Small intestine (tissue), 7 donors: ENCODE data around the gene MAN2A1. TPM values are rescaled to one million over a fixed set of nuclear protein-coding genes. Genes with fewer than 3 reads are reported as not detected.

ENCODE experiments used
- DNase-seq, 2 donors: peaks; one replicate each; pipeline versions ENCODE4 v3.0.0 to v3.0.0-alpha.2; 2013
- FAIRE-seq: peaks from 2 replicates; lab custom pipeline; 2012; peaks lifted over from hg19 to GRCh38; lab: Jason Lieb, UNC
- H3K27ac ChIP-seq, 3 donors: one replicate each; pipeline ENCODE4 v1.5.1; 2013; ENCODE audit warnings: low read length in 2 of 3, mild to moderate bottlenecking in 2 of 3, control low read depth in 1 of 3, inconsistent platforms in 1 of 3, low read depth in 1 of 3, moderate library complexity in 1 of 3
- H3K27me3 ChIP-seq, 3 donors: one replicate each; pipeline ENCODE4 v1.6.1; 2013; ENCODE audit warnings: low read length in 3 of 3, inconsistent platforms in 1 of 3; ENCODE audit not compliant: control insufficient read depth in 3 of 3, insufficient read depth in 3 of 3
- H3K36me3 ChIP-seq, 3 donors: one replicate each; pipeline ENCODE4 v1.6.1; 2013; ENCODE audit warnings: low read length in 3 of 3, inconsistent platforms in 1 of 3, low read depth in 1 of 3, mild to moderate bottlenecking in 1 of 3, moderate library complexity in 1 of 3; ENCODE audit not compliant: control insufficient read depth in 3 of 3, insufficient read depth in 2 of 3
- H3K4me1 ChIP-seq, 3 donors: one replicate each; pipeline ENCODE4 v1.6.1; 2013; ENCODE audit warnings: low read length in 2 of 3, inconsistent platforms in 1 of 3, low read depth in 1 of 3, mild to moderate bottlenecking in 1 of 3, moderate library complexity in 1 of 3; ENCODE audit not compliant: control insufficient read depth in 3 of 3, insufficient read depth in 2 of 3
- H3K4me3 ChIP-seq, 3 donors: one replicate each; pipeline ENCODE4 v1.5.1; 2013; ENCODE audit warnings: low read length in 3 of 3, control low read depth in 1 of 3, inconsistent platforms in 1 of 3, low read depth in 1 of 3, mild to moderate bottlenecking in 1 of 3, moderate library complexity in 1 of 3
- H3K9me3 ChIP-seq, 2 donors: one replicate each; pipeline ENCODE4 v1.6.1; 2013; ENCODE audit warnings: low read depth in 1 of 2, low read length in 1 of 2; ENCODE audit not compliant: control insufficient read depth in 2 of 2, insufficient read depth in 1 of 2
- WGBS, 3 donors: extraction: QIAGEN DNeasy Blood & Tissue Kit; methylation state at CpG; one replicate each; pipeline ENCODE4 v1.1.7; 2013; 5-methylcytosine and 5-hydroxymethylcytosine counted together
- polyA plus RNA-seq, 4 donors: library from polyadenylated mRNA; stranded (reverse) in 3 of 4; unstranded in 1 of 4; fragments of 200-250 nt in 3 of 4; fragments of 120-200 nt in 1 of 4; gene quantifications; one replicate each; pipeline versions ENCODE4 v1.2.1 to v1.2.3, GENCODE V29; 2013
- donor health status: healthy with polysubstance abuse.
- donor health status: control.
- donor health status: control.
- donor health status: Bipolar disorder and iron deficiency.
- donor health status: healthy.

MAN2A1 gene
- polyA plus RNA-seq, 4 donors: 16.3 to 106 (median 21.7) TPM

DNA sequence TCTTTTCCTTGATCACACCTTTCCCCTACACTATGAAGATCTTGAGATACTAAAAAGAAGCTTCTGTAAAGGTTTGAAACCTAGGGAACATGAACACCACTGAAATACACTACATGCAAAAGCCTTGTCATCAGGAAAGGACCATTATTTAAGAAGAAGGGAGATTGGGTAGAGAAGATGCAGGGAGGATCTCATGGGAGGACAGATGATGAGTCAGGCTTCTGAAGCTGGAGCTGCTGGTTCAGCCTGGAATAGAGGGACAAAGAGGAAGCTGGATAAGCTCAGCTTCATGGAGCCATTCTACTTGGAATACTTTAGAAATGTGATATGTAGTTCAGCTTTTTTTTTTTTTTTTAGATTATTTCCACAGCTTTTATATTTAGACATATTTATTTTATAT lies 169.8 kb downstream of the MAN2A1 start:
- DNase-seq: no peak
- peaks cover 11 to 21% (median 19%) of the 10 kb centered on the region in 3 donors for H3K36me3 ChIP-seq

DNA sequence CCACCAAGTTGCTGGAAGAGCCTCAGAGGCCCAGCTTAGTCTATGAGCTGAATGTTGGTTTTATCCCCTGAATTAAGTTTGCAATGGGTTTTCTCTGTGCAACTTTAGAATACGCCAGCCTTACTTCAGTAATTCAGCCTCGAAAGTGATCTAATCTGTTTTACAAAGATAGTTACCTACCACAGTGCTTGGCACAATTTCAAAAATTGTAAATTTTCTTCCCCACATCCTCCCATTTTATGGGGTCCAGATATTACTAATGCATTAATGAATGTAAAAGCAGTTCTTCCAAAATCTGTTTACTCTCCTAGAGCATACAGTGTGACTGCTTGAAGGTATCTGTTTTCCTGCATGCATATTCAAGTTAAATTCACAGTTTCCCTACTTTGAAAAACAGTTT lies 172.6 kb downstream of the MAN2A1 start:
- no peak for DNase-seq
- FAIRE-seq: no peak
- H3K9me3 ChIP-seq: no peaks in the 10 kb centered on the region
- H3K27me3 ChIP-seq: no peaks in the 10 kb centered on the region
- no peak overlapping the region for H3K27ac ChIP-seq
- peaks cover 18 to 31% (median 30%) of the 10 kb centered on the region in 3 donors for H3K36me3 ChIP-seq
- H3K4me1 ChIP-seq: peaks cover 0 to 12% (median 0%) of the 10 kb centered on the region in 3 donors
- WGBS, 3 donors: 89 to 98% (median 94%) methylated on average over 2 of the region's 2 CpGs
- H3K4me3 ChIP-seq: no peak overlapping the region

More for the DNA sequence above, 169.8 kb downstream of the MAN2A1 start:
- Histone ChIP-seq H3K9me3 (no peaks in the 10 kb centered on the region), H3K27me3 (no peaks in the 10 kb centered on the region), H3K27ac (no peak overlapping the region), H3K4me1 (peaks cover 0 to 13% (median 0%) of the 10 kb centered on the region in 3 donors), H3K4me3 (no peak overlapping the region)
- no peak for FAIRE-seq

DNA sequence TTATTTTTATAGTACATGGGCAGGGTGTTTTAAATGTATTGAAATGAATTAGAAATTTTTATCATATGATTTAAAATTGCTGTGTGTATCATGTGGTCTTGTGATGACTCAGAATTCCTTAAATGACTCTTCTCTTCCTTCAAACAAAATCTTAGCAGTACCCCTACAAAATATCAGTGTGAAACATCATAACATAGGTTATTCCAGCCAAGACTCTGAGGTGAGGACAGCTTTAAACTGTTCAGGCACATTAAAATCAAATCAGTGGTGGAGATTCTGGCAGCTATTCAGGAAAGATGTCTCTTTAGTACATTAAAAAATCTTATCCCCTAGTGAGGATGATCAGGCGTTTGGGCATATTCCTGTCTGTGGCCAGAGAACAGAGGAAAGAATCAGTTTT lies 174.0 kb downstream of the MAN2A1 start:
- FAIRE-seq (no peak), DNase-seq (no peak)
- H3K27ac ChIP-seq: no peak overlapping the region
- no peak overlapping the region for H3K4me3 ChIP-seq
- H3K36me3 ChIP-seq: peaks cover 14 to 28% (median 23%) of the 10 kb centered on the region in 3 donors
- 79 to 96% (median 93%) methylated on average over 1 of the region's 1 CpG for WGBS, 3 donors
- H3K9me3 ChIP-seq: no peaks in the 10 kb centered on the region
- no peaks in the 10 kb centered on the region for H3K27me3 ChIP-seq
- H3K4me1 ChIP-seq: no peaks in the 10 kb centered on the region

DNA sequence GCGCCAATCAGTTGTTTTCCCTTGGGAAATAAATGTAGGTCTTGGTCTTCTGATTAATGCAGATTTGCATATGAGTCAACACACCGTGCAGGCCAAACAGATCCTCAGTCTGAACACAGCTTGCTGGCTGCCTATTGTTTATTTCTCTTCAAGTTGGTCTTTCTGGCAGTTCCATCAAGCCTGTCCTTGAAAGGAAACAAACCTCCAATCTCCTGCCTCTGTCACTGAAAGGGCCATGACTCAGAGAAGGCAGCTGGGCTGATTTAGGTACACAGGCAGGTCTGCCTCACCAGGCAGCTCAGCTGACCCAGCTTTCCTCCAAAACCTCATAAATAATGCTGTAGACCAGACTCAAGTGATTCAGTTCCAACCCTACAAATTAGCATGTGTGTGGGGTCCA lies 175.9 kb downstream of the MAN2A1 start:
- WGBS, 3 donors: 53 to 72% (median 58%) methylated on average over 2 of the region's 2 CpGs
- peak overlapping the region in 1 of 3 donors; percentile 5 for H3K27ac ChIP-seq
- H3K36me3 ChIP-seq: peaks cover 11 to 20% (median 18%) of the 10 kb centered on the region in 3 donors

DNA sequence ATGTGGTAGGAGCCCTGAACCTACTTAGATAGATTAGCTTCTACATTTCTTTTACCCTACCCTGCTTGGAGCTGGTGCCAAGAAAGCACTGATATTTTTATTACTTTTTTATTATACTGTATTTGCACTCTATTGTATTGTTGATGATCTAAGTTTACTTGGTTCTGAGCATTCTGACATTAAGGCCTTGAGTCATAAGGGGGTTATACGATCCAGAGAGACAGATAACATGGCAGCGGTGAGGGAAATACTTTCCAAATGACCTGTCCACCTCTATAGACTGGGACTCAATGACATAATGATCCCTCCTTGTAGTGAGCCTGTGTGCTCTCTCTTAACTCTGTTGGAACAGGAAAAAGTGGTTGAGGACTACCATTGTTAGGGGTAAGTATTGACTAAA lies 176.3 kb downstream of the MAN2A1 start:
- DNase-seq (no peak), FAIRE-seq (no peak)
- no peaks in the 10 kb centered on the region for H3K27me3 ChIP-seq
- H3K27ac ChIP-seq: no peak overlapping the region
- no peaks in the 10 kb centered on the region for H3K9me3 ChIP-seq
- peaks cover 11 to 20% (median 18%) of the 10 kb centered on the region in 3 donors for H3K36me3 ChIP-seq
- no peak overlapping the region for H3K4me3 ChIP-seq
- WGBS, 3 donors: 31 to 71% (median 57%) methylated on average over 2 of the region's 2 CpGs
- H3K4me1 ChIP-seq: no peaks in the 10 kb centered on the region

More for the DNA sequence above, 175.9 kb downstream of the MAN2A1 start:
- DNase-seq (peak in 1 of 2 donors; percentile 8), FAIRE-seq (no peak)
- Histone ChIP-seq H3K27me3 (no peaks in the 10 kb centered on the region), H3K4me3 (no peak overlapping the region), H3K9me3 (no peaks in the 10 kb centered on the region), H3K4me1 (no peaks in the 10 kb centered on the region)

DNA sequence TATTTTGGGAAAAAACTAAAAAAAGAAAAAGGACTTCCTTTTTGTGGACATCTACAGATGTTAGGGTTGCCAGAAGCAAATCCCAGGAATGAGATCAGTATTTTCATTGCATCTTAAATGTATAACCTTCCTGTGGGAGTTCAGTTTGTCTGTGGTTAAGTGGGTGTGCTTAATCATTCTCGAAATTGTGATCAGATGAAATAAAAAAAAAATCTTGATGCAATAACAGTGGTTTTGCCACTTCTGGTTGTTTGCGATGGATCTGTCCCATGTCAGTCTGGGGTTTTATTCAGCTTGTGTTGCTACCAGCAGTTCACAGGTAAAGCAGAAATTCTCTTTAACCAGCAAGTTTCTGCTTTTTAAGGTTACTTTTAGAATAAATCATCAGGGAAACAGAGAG lies 179.0 kb downstream of the MAN2A1 start:
- Histone ChIP-seq H3K4me3 (no peak overlapping the region), H3K36me3 (peaks cover 11 to 13% (median 13%) of the 10 kb centered on the region in 3 donors), H3K9me3 (no peaks in the 10 kb centered on the region), H3K4me1 (no peaks in the 10 kb centered on the region), H3K27me3 (no peaks in the 10 kb centered on the region), H3K27ac (no peak overlapping the region)
- no peak for FAIRE-seq
- no peak for DNase-seq
- WGBS, 3 donors: 59 to 83% (median 72%) methylated on average over 2 of the region's 2 CpGs

DNA sequence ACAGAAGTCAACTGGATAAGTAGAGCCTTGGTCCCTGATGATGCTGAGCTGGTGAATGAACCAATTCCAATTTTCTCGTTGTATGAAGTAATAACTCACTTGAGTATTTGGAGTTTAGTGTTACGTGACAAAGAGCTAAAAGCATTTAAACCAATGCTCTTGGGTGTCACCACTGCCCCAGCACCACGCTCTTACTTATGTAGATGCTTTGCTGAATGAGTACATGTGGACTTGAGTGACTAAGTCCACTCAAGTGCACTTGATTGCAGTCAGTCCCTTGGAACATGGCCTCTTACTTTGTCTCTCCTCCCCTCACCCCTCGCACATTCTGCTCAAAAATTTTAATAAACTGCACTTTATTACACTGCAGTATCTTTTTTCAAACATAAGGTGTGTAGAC lies 184.0 kb downstream of the MAN2A1 start:
- no peak overlapping the region for H3K27ac ChIP-seq
- peaks cover 0 to 3% (median 0%) of the 10 kb centered on the region in 3 donors for H3K36me3 ChIP-seq
- DNase-seq (no peak), FAIRE-seq (no peak)
- H3K4me1 ChIP-seq: no peaks in the 10 kb centered on the region
- 94 to 95% (median 95%) methylated on average over 4 of the region's 4 CpGs for WGBS, 3 donors
- H3K27me3 ChIP-seq: no peaks in the 10 kb centered on the region
- no peaks in the 10 kb centered on the region for H3K9me3 ChIP-seq
- no peak overlapping the region for H3K4me3 ChIP-seq

DNA sequence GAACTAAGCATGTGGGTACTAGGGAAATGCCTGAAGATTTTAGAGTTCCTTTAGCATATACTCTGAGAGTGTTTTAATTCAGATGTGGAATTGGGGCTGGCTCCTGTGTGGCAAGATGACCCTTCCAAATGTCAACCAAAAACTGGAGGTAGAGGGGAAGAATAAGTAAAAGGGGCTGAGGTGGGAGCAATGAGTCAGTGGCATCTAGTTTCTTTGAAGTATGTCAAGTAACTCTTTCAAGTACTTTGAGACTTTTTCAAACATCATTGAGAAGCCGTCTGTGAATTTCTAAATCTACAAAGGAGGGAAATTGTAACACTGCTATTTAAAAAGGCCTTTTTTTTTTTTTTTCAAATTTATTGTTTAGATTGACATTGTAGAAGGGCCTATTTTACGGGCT lies 184.4 kb downstream of the MAN2A1 start:
- Histone ChIP-seq H3K4me1 (no peaks in the 10 kb centered on the region), H3K4me3 (no peak overlapping the region), H3K36me3 (peaks cover 0 to 3% (median 0%) of the 10 kb centered on the region in 3 donors), H3K27me3 (no peaks in the 10 kb centered on the region), H3K27ac (no peak overlapping the region), H3K9me3 (no peaks in the 10 kb centered on the region)
- FAIRE-seq: no peak
- WGBS, 3 donors: 89 to 100% (median 96%) methylated on average over 2 of the region's 2 CpGs
- DNase-seq: no peak
